HG02610 (cell line): ENCODE data around the gene MAS1L.

Experiments used
- ATAC-seq: cut with Tn5 transposase; IDR thresholded peaks from one replicate; pipeline ENCODE4 v1.9.1; 2021; ENCODE audit warnings: mild to moderate bottlenecking, moderate library complexity; ENCODE audit not compliant: unreplicated experiment

The MAS1L gene

DNA sequence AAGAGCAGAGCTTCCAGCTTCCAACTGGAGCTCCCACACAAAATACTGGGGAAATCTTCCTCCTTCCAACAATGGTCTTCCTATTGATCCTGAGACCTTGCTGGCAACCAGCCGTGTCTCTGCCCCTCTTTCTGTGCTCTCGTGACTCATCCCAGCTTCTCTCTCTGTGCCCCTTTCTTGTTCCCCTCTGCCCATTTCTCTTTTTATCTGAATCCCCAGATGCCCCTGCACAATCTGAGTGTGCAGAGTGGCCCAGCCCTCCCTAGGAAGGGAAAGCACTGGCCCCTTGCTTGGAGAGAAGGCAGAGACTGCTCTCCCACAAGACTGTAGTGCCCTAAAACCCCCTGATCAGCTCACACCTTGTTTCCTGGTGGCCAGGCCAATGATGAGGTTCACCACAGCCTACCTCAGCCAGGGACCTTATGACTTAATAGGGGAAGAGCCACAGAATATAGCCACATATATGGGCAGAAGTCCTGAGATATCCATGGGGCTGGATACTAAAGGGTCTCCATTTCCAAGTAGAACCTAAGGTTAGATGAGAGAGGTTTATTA, 23.1 kb upstream of the MAS1L start:
- no peak for ATAC-seq

DNA sequence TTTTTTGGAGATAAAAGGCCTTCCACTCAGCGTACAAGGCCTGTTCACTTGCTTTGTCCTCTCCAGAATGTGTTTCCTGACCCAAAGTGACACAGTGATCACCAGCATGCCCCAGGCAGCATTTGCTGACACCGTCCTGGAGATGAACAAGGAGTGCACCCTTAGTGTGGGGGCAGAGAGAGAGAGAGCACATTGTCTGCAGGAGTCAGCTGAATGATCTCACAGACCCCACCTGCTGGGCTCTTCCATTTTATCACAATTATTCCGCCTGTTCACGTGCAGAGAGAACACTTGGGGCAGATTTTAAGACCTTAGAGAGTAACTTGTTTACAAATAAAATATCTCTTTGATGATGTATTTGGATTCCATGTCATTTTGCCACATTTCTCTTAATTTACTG, 22.4 kb upstream of the MAS1L start:
- no peak for ATAC-seq

DNA sequence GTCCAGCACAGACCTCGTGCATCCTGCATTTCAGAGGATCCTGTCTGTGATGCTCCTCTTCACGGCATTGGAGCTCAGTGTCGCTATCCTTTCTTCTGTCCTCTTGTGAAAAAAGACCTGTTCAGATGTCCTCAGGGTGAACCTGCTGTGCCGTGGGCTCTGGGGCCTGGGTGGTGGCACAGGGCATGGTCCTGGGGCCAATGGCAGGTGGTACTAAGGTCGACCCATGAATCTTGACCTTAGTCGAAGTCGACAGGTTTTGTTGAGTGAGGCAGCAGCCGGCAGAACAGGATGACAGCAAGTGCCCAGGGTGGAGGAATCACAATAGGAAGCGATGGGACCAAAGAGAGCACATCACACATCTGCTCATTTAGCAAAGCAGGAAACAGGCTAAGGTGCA, 22.0 kb upstream of the MAS1L start:
- no peak for ATAC-seq

DNA sequence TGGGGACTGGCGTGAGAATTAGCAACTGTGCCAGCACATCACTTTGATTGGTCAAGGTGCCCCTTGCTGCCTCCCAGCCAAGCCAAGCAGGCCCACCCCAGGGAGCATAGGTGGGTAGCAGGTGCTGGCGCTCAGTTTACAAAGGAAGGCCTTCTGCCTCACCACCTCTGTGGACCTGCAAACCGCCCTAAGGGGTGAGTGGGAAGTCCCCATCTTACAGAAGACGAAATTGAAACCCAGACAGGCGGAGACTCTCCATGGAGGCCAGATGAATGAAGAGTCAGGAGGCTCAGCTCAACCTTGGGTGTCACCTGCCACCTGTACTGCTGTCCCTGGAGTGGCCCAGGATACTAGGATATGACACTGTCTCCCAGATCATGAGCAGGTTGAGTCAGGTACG, 21.5 kb upstream of the MAS1L start:
- peak; percentile 78 for ATAC-seq

DNA sequence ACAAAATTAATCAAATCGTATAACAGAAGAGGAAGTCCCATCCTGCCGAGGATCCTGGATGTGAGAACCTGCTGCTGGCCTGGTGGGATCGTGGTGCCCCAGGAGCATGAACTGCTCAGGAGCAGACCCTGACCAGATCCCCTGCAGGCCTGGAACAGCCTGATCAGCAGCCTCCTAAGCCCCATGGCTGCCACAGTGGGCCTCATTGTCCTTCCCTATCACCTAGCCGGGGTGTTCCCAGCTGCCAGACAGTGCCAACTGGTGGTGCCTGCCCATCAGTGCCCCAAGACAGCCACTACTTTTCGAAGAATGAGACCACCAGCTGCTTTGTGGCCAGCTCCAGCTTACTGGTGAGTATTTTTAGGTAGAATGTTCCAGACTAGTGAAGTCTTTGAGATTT, 19.6 kb upstream of the MAS1L start:
- no peak for ATAC-seq

DNA sequence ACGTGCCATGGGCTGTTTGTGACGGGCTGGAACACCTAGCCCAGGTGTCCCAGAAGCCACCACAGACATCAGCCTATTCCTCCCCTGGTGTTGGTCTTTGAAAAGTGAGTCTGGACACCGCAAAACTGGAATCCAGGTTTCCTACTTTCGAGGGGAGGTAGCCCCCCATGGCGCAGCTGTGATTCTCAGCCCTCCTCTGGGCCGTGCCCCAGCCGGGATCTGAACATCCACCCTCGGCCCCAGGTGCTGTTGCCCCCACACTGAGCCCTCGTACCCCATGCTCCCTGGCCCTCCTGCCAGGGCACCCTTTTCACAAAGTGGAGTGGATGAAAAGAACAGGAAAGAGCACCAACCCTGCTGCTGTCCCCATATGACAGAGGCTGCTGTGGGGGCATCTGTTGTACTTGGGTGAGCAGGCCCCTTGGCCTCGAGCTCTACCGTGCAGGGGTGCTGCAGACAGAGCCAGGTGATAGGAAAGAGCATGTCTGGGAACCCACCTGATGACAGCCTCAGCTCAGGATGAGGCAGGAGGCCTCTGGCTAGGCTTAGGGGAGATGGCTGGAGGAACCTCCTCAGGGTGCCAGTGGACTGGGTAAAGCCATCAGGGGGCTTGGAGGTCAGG, 18.8 kb upstream of the MAS1L start:
- ATAC-seq, result no peak

DNA sequence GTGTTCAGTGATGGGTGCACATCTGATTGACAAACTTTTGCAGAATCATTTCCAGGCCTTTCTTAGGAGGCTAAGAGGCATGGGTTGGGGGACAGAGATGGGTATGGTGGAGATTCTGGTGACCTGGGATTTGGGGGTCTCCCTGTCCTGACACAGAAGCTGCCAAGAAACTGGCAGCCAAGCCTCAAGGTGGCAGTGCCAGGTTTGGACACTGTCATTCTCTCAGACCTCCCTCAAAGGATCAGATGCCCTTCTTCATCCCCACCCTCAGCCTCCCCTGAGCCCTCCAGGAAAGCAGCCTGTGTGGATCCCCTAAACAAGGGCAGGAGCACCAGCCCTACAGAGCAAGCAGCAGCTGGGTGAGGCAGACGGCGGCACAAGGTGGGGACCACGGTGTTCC, 18.1 kb upstream of the MAS1L start:
- ATAC-seq, result no peak

DNA sequence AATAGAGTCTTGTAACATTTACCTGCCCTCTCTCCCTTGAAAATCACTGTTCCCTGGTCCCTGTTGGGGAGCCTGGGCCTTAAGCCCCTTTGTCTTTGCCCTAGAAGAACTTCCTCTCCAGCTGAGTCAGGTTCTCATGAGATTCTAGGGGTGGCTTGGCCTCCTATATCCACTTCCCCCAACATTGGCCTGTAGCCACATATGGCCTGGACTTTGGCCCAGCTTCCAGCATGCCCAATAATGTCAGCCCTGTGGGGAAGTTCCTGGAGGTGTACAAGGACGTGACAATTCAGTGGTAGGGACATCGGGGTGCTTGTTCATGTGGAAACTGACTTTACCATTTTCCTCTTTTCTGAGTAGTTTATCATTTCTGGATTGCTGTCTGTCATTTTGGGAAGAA, 17.2 kb upstream of the MAS1L start:
- ATAC-seq, result no peak

DNA sequence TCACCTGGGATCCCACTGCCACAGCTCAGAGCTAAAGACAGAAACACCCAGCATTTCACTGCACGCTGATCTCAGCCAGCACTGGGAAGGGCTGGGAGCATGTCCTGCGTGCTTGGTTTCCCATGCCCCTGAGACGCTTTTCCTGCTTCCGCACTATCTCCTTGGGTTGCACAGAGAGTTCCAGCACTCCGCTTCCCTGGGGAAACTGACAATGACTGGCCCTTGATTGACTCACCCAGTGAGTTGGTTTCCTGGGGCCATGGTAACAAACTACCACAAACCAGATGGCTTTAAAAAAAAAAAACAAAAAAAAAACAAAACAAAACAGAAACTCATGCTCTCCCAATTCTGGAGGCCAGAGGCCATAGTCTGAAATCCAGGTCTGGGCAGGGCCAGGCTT, 14.8 kb upstream of the MAS1L start:
- no peak for ATAC-seq

DNA sequence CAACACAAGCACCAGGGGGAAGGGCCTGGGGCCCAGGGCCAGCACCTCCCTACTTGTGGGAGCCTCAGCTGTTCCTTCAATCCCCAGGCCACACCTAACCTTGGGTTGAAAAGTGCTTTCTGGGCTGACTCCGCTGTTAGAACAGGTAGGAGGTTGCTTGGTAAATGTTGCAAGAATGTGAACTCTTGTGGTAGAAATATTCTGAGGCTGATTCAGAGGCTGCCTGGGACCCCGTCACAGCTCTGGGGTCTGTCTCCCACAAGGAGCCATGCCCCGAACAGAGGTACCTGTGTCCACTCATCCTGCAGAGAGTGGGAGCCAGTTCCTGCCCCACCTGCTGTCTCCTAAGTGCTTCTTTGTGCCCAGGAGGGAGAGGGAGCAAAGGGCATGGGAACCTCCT, 14.4 kb upstream of the MAS1L start:
- no peak for ATAC-seq

DNA sequence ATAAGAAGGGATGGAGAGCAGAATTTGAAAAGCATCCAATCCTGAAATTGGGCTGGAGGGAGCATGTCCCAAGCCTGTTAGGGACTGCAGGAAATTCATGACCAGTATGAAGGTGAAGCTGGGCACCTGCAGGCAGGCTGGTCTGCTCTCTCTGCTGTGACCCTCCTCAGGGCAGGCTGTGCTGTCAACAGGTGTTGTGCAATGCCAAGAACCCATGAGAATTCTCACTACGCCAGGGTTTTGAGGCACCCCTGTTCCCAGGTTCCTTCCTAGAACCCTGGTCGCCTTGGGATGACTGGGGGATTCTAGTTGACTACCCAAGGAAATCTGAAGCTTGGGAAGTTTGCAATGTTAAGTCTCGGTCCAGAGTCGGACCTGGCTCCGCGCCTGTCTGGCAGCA, 13.3 kb upstream of the MAS1L start:
- ATAC-seq, result no peak

DNA sequence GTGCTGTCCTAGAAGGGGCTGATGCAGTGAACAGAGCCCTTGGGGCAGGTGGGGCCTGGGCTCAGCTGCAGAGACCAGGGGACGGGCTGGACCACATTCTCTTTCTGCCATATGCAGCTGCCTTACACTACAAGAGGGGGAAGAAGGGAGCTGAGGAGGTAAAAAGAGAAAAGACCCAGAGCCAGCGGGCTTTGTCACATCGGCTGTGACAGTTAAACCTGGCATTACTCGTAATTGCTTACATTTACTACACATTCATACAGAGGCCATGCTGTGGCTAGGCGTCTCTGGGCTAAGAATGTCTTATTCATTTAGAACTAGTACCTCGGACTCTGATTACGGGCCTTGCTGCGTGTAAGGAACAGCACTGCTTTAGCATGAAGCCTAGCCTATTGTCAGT, 12.8 kb upstream of the MAS1L start:
- ATAC-seq, result no peak

DNA sequence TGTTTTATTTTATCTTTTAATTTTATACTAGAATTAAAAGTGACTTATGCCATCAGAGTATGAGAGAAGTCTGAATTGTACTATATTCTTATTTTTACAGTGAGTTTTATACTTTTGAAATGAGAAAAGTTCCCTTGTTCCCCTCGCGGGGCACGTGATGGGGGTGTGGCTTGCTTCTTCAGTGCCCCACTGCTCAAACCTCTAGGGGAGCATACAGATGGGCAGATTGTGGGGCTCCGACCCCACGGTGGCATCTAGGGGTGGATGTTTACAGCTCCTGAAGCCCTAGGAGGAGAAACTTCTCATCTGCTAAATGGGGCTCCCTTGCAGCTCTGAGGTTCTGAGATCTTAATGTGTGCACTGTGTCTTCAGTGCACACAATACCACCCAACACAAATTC, 11.9 kb upstream of the MAS1L start:
- no peak for ATAC-seq

DNA sequence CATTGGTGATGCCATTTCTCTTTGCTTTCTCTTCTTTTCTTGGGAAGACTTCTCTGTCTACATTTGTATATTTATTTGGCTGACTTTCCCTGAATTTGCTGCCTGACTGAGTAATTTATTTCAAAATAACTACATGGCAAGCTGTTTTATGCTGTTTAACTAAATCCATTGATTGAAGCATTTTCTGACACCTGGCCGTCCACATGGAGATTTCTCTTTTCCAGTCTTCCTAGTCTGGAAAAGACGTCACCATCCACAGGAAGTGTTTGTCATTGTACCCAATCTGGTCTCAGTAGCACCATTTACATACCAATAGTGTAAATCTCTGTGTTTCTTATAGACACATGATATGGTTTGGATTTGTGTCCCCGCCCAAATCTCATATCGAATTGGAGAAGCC, 9.2 kb upstream of the MAS1L start:
- no peak for ATAC-seq

DNA sequence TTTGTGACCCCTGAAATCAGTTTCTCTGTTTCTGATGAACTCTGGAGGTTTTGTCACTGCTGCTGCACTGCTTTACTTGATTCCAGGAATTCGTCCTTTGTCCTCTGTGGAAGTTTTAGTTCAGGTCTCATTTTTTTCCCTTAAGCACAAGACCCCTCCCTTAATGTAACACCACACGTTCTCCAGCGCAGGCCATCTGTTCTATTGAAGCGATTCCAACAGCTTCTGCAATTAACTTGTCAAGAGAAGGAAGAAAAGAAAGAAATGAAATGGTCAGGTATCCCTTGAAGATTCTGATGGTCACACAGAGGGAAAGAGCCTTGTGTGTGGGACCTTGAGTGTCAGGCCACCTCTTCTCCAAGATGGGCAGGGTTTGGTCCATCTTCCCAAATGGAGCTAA, 7.8 kb upstream of the MAS1L start:
- no peak for ATAC-seq

DNA sequence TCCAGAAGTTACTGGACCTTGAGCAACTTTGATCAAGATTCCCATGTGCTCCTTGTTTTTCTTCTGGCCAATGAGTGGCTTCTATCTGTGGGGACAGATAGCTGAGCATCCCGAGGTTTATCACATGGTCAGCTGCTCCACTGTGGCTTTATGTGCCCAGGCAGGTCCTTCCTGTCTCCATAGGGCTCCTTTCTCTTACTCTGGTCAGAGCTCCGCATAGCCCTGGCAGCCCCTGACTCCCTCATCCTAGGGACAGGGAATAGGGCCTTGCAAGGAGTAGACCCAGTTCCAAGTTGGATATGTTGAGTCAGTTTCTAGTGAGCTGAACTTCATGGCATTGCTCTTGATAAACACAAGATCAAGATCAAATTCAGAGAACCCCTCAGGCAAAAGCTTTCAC, 6.4 kb upstream of the MAS1L start:
- no peak for ATAC-seq

DNA sequence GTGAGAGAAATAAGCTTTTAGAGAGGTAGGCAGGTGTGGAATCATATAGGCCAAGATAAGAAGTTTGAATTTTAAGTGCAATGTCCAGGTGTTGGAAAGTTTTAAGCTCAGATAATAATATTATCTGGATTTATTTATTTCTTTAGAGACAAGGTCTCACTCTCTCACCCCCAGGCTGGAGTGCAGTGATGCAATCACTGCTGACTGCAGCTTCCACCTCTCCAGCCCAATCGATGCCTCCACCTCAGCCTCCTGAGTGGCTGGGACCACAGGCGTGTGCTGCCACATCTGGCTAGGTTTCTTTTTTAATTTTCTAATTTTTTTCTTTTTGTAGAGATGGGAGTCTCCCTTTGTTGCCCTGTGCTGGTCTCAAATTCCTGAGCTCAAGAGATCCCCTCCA, 5.5 kb upstream of the MAS1L start:
- no peak for ATAC-seq

DNA sequence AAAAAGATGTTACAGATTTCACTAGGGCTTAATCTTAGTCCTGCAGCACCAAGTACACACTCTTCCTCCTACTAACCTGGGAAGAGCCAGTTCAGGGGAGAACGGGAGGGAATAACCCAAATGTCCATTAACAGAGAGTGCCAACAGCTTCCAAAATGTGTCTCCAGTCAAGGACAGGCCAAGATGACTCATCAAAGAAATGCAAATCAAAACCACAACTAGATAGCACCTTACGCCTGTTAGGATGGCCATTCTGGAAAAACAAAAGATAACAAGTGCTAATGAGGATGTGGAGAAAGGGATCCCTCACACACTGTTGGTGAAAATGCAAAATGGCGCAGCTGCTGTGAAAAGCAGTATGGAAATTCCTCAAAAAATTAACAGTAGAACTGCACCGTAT, 3.8 kb upstream of the MAS1L start:
- no peak for ATAC-seq

DNA sequence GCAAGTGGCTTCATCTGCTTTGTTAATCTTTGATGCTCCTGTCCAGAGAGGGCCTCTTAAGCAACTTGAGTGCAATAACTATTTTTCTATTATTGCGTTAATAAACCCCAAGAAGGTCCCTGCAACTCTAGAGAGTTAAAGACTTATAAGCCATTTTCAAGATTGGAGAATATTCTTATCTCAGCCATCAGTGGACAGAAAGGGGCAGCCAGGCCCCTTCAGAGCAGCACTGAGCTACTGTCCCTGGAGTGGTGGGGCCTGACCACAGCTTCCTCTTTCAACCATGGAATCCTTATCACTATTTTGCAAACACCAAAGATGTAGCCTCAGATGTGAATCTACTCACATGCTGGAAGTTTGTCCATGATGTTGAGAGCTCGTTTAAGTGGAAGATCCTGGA, 2.8 kb upstream of the MAS1L start:
- no peak for ATAC-seq

DNA sequence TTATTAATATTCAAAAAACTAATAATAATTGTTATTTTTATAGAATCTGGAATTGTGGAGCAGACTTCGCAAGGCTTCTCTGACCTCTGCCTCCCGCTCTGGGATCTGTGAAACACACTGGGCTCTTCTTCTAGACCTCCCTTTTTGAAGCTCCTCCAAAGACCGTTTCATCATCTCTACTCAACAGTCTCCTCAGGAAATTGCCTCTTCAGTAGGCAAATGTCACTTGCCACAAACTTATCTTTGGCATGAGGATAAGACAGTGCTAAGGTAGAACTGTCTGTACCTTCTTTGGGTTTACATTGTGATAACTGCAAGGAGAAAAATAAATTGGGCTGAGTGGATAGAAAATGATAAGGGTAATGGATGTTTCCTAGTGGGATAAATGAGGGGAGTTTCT, 2.3 kb upstream of the MAS1L start:
- no peak for ATAC-seq

DNA sequence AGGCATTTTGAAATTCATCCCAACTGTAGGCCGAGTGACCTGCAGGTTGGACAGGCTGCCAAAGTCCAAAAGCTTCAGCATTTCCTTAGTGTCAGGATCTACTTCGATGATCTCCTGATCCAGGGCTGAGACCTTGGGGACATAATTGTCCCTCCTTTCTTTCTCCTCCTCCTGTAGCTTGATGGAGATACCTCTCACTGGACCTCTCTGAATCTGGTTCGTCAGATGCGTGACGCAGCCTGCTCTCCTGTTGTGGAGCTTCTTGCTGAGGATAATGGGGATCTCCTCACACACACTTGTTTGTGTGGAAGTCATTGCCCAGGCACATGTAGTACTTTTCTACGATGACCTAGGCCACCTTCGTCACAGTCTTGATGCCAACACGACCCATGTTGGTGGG, 1.5 kb upstream of the MAS1L start:
- ATAC-seq, result no peak

DNA sequence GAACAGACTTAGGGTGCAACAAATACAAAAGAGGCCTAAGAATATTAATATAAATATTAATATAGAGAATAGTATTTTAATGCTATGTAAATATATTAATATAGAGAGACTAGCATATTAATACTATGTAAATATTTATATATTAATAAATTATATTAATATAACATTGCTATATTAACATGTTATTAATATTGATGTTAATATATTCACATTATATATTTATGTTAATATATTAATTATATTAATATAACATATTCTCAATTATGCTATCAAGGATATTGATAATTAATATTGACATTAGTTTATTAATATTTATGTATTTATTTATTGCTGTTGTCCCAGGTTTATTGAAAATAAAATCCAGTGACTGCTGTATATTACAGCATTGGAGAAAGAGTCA, 1.1 kb upstream of the MAS1L start:
- ATAC-seq, result no peak

DNA sequence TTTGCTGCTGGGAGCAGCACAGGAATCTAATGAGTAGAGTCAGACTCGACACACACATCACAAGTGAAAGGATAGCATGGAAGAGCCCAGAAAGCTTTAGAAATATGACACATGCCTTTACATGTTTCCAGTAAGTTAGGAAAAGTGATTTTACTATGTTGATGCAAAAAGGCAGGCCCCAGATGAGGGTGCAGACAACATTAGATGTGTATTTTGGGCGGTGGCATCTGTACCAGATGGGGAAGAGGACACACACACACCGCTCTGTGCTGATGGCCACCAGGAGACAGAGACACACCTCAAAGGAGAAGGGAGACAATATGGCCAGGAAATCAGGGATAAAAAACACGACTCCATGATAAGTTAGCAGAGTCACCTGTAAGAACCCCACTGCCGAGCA, 625 bp downstream of the MAS1L start:
- ATAC-seq, result no peak
